PC-3 (cell line): ENCODE measurements around the gene ECHS1.

Experiments
- EZH2 ChIP-seq: fragments of 300-600 bp; sonication (generic); IDR thresholded peaks from one replicate; pipeline ENCODE4 v1.6.1; 2017; ENCODE audit warnings: antibody characterized with exemption, mild to moderate bottlenecking, low read length; ENCODE audit not compliant: unreplicated experiment
- EZH2phosphoT487 ChIP-seq: fragments of 300-600 bp; sonication (generic); IDR thresholded peaks from 2 replicates; pipeline ENCODE4 v1.6.1; 2018; ENCODE audit warnings: mild to moderate bottlenecking, antibody characterized with exemption, low read length, borderline replicate concordance
- TF ChIP-seq, protein P1 (sequence below): fragments of 300-600 bp; sonication (generic); conservative IDR thresholded peaks from 2 replicates; pipeline ENCODE4 v1.5.1; 2017; ENCODE audit warnings: antibody characterized with exemption, low read depth, mild to moderate bottlenecking, low read length

DNA sequence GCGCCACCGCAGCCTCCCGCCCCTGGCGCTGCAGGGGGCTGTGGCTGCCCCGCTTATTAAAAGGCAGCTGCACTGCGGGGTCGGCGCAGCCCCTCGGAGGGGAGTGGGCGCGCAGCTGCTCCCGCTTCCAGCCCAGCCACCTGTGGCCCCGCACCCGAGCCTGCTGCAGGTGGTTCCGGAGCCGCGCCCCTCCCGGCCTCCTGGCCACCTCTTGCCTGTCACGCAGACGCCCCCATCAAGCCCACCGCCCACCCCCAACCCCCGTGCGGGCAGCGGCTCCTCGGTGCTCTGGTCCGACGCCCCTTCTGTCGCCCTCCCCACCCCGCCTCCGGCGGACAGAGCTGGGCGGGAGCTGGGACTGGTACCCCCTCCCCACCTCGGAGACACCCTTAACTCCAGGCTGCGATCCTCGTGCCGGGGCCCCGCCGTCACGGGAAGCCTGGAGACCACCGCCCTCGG lies 37.0 kb downstream of the ECHS1 start:
- TF ChIP-seq, protein P1, sequence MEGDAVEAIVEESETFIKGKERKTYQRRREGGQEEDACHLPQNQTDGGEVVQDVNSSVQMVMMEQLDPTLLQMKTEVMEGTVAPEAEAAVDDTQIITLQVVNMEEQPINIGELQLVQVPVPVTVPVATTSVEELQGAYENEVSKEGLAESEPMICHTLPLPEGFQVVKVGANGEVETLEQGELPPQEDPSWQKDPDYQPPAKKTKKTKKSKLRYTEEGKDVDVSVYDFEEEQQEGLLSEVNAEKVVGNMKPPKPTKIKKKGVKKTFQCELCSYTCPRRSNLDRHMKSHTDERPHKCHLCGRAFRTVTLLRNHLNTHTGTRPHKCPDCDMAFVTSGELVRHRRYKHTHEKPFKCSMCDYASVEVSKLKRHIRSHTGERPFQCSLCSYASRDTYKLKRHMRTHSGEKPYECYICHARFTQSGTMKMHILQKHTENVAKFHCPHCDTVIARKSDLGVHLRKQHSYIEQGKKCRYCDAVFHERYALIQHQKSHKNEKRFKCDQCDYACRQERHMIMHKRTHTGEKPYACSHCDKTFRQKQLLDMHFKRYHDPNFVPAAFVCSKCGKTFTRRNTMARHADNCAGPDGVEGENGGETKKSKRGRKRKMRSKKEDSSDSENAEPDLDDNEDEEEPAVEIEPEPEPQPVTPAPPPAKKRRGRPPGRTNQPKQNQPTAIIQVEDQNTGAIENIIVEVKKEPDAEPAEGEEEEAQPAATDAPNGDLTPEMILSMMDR: no peak
- no peak for TF ChIP-seq EZH2phosphoT487
- no peak for TF ChIP-seq EZH2
